COR-L47 (cell line): ENCODE results near the gene IL4I1.

ENCODE experiments used
- DNase-seq: peaks from one replicate; lab custom pipeline; 2025; lab: John Stamatoyannopoulos, UW

The IL4I1 gene

DNA sequence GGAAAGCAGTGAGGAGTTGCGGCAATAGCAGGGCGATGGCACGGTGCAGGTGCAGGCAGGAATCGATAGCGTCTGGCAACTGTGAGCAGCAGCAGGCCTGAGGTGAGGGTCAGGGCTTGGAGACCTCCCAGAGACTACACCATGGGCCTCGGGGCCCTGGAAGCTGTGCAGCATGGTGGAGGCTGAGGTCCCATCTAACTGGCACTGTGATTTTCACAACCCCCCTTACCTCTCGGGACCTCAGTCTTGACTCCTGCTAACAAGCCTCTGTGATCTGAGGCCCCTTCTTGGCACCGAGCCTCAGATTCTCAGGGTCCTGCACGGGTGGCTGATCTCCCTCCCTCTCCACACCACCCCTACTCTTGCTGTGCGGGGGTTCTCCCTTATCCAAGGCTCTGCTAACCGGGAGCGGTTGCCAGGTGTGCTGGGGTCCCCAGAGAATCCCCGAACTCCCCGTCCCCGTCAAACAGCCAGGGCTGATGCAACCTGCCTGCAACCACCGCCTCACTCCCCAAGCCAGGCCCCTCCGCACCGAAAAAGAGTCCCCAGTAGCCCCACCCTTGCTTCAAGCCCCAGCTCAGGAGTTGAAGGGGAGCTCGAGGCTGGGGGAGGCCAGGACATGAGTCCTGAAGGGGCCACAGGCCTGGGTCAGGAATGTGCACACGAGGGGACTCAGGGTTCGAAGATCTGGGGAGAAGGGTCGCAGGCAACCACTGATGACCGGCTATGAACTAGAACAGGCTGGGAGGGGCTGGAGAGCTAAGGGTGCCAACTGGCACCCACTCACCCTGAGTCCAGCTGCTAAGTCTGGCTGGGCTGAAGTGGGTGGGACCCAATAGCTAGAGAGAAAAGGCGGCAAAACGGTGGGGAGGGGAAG, 27.6 kb upstream of the IL4I1 start:
- no peak for DNase-seq

DNA sequence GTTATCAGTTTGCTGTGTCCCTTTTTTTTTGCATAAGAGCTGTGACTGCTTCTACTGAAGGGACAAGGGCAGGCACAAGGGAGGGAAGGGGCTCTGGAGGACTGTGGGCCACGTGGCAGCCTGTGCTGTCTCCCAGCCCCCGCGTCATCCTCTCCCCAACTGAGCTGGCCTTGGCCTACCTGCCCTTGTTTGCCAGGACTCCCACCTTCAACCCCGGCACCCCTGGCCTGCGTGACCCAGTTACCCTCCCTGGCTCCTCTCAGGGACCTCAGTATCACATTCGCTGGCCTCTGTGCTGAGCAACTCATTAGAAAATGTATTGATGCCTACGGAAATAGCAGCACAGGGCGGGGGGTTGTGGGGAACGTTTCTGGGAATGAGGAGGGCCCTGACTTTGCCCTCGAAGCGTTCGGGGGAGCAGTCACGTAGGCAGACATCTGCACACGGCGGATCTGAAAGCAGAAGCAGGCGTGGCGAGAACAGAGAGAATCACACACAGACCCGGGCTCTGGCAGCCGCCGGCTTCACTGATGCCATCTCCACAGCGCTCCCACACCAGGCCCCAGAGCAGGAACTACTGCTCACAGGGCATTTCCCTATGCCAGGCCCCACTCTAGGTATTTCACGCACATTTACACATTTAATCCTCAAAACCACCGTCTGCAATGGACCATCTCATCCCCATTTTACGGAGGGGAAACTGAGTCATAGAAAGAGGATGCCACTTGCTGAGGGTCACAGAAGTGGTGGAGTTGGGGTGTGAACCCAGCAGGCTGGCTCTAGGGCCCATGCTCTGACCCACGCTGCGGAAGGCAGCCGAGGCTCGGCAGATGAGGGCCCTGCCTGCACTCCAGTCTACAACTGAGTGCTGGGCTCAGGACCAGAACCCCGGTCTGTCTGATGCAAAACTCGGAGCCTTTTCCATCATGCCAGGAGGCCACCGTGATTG, 26.6 kb upstream of the IL4I1 start:
- no peak for DNase-seq

GRCh38 chr19:49921871-49922795, 25.4 kb upstream of the IL4I1 start:
- DNase-seq, result no peak

- no peak for DNase-seq
Observed at GRCh38 chr19:49920624-49921363, 24.1 kb upstream of the IL4I1 start.

DNA sequence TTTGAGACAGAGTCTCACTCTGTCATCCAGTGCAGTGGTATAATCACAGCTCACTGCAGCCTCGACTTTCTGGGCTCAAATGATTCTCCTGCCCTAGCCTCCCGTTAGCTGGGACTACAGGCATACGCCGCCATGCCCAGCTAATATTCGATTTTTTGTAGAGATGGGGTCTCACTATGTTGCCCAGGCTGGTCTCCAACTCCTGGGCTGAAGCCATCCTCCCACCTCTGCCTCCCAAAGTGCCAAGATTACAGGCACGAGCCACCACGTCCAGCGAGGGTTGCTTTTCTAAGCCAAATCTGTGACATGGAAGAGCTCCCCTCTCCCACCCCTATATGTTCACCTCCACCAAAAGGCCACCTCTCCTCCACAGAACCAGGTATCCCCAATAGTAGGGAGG, 21.4 kb upstream of the IL4I1 start:
- no peak for DNase-seq

GRCh38 chr19:49916839-49917733, 20.4 kb upstream of the IL4I1 start:
- no peak for DNase-seq

DNA sequence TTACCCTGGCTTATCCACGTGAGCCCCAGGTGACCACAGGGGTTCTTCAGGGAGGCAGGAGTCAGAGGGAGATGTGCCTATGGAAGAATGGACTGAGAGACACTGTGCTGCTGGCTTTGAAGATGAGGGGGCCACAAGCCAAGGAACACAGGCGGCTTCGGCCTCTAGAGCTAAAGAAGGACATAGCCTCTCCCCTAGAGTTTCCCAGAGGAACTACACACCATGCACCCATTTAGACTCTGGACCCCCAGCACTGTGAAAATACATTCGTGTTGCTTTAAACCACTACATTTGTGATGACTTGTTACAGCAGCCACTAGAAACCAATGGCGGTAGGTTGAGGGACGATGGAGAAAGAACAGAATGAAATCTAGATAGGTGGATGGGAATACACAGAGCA, 18.6 kb upstream of the IL4I1 start:
- DNase-seq, result no peak

GRCh38 chr19:49913720-49914119, 17.0 kb upstream of the IL4I1 start:
- no peak for DNase-seq

DNA sequence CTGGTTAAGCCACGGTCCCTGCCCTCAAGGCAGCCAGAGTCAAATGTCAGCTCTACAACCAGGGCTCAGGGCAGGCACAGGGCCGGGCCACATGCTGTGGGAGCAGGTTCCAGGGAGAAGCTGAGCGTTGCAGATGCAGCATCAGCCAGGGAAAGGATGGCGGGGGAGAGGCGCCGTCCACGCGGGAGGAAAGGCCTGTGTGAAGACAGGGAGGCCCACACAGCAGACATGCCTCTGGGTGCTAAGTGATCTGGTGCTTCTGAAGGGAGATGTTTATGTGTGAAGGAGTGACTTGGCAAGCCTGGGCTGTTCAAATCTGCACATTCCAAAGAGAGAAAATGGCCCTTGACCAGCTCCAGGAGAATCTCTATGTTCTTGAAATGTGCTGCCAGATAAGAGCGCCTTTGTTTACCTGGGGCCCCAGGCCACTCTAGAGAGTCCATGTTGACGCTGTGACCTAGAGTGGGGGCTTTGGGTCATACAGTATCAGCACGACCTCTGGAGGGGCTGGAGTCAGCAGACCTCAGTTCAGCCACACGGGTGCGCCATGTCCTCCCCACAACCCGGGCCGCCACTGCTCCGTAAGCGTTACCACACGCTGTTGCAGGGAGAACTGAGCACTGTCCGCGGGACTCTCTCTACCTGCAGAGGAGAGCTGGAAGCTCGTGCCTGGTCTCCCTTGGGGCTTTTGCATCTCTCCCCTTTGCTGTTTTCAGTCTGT, 16.4 kb upstream of the IL4I1 start:
- DNase-seq, result no peak

- DNase-seq, result no peak
Observed at GRCh38 chr19:49911381-49912145, 14.9 kb upstream of the IL4I1 start.

DNA sequence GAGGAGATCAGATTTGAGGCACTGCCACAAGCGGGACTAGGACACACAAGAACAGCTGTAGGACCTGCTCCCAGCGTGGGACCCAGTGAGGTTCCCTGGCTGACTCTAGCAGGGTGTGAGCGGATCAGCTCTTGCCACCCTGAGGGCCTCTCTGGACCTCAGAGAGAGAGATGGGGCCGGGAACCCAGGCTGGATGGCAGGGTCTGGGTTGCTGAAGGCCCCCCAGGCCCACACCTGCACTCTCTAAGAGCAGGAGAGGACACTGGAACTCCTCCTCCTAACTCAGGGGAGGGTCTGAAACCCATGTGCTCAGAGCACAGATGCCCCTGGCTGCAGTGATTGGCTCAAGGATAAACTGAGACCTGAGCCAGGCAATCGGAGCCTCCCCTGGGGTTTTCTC, 13.5 kb upstream of the IL4I1 start:
- DNase-seq, result no peak

GRCh38 chr19:49908480-49909420, 12.1 kb upstream of the IL4I1 start:
- DNase-seq, result no peak

- no peak for DNase-seq
Observed at GRCh38 chr19:49907745-49908446, 11.2 kb upstream of the IL4I1 start.

DNA sequence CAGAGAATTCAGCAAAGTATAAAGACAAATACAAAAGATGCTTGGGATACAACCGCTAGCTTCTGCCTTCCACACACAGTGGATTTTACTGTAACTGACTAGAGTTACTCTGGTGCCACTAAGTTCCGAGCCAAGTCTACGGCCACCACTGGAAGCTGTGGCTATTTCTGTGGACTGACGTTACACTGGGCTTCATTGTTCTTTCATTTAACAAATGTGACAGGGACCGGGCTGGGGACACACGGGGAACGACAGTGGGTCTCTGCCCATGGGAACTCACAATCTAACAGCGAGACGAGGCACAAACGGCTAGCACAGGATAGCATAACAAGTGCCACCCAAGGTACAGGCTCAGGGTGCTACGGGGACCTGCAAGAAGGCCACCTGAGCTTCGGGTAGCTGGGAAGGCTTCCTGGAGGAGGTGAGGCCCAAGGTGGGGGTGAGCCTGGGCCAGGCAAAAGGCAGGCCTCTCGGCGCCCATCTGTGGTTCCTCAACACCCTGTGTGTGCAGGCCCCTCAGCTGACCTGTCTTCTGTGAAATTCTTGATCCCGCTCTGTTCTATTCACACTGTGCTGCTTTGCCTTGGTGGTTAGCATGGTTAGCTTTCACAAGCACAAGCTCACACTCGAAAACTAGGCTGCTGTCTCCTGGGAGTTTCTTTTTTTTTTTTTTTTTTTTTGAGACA, 10.3 kb upstream of the IL4I1 start:
- DNase-seq, result no peak

DNA sequence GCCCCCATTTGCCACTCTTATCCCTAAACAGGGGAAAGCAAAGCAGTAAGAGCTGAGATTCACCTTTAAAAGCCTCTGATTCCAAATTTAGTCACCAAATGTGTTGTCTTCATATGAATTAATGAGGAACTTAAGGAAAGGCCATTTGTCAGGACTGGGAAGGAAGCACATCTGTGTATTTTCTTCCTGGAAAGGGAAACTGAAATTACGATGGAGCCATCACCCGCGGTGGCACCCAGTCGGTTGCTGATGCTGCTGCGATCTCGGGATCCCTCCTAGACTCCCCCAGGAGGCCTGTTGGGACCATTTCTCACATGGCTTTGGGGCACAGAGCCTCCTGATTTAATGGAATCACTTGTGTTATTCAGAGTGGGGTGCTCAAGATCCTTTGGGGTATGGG, 7.4 kb upstream of the IL4I1 start:
- no peak for DNase-seq

DNA sequence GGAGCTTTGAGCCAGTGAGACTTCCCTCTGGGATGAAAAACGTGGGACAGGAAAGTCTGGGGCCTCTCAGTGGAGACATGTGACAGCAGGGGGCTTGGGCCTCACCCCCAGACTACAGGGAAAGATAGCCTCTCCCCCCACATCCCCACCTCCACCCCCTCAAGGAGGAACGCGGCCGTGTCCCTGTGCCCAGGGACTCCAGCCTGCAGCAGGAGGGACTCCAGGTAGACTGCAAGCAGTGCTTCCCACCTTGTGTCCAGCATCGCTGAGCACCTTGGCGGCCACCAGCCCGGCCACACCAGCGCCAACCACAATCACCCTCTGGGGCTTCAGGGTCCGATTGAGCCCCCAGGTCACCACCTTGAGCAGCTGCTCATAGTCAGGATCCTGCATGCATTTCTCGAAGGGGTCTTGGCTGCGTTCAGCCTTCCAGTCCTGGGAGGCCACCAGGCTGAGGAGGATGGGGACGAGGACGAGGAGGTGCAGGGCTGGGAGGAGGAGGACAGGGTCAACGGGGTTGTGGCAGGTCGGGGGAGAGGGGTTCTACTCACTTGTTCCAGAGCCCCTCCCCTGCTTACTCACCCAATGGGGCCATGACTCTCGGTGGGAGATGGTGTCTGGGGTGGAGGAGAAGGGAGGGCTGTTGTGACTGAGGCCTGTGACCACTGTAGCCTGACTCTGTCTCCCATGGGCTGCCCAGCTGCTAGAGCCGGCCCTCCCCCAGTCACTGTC, 955 bp downstream of the IL4I1 start:
- no peak for DNase-seq
